H7 (cell line): ENCODE data around the gene FTSJ3. TPM values are rescaled to one million over a fixed set of nuclear protein-coding genes. Genes with fewer than 3 reads are reported as not detected.

Source experiments
- DNase-seq: peaks from one replicate; pipeline ENCODE4 v3.0.0; 2012
- H3K27me3 ChIP-seq: 2 replicates; pipeline ENCODE4 v1.6.0; 2011; ENCODE audit warnings: mild to moderate bottlenecking, low read length; ENCODE audit not compliant: control insufficient read depth, insufficient read depth
- H3K36me3 ChIP-seq: replicated peaks from 2 replicates; pipeline ENCODE4 v1.5.1; 2011; ENCODE audit warnings: low read length; ENCODE audit not compliant: control insufficient read depth, insufficient read depth
- H3K4me3 ChIP-seq: 2 replicates; pipeline ENCODE4 v1.5.1; 2011; ENCODE audit warnings: low read depth, mild to moderate bottlenecking, control low read depth, low read length, moderate library complexity; ENCODE audit not compliant: insufficient read depth
- total RNA-seq: library from RNA; depleted of rRNA; stranded (reverse); fragments of >200 nt; shearing (Covaris generic); gene quantifications from 2 replicates; pipeline ENCODE4 v1.2.3, GENCODE V29; 2014

The FTSJ3 gene
- total RNA-seq, 1 experiment from 2014 or later: 54.1 TPM

GRCh38 chr17:63836811-63837210 is 9.3 kb upstream of the FTSJ3 start:
- H3K4me3 ChIP-seq: no peak overlapping the region
- DNase-seq: no peak
- H3K27me3 ChIP-seq: no peaks in the 10 kb centered on the region
- H3K36me3 ChIP-seq: peaks cover 31% of the 10 kb centered on the region

GRCh38 chr17:63835167-63835720 is 7.8 kb upstream of the FTSJ3 start:
- peak; percentile 15 for DNase-seq
- H3K36me3 ChIP-seq: peaks cover 46% of the 10 kb centered on the region
- H3K4me3 ChIP-seq: no peak overlapping the region
- H3K27me3 ChIP-seq: no peaks in the 10 kb centered on the region

GRCh38 chr17:63834431-63835166 is 7.1 kb upstream of the FTSJ3 start:
- H3K36me3 ChIP-seq: peaks cover 52% of the 10 kb centered on the region
- H3K4me3 ChIP-seq: no peak overlapping the region
- DNase-seq: peak; percentile 86

GRCh38 chr17:63833741-63834373 is 6.4 kb upstream of the FTSJ3 start:
- H3K27me3 ChIP-seq: no peaks in the 10 kb centered on the region
- H3K36me3 ChIP-seq: peaks cover 58% of the 10 kb centered on the region
- H3K4me3 ChIP-seq: no peak overlapping the region
- DNase-seq: no peak

More at GRCh38 chr17:63834431-63835166, 7.1 kb upstream of the FTSJ3 start:
- H3K27me3 ChIP-seq: no peaks in the 10 kb centered on the region

GRCh38 chr17:63833026-63833740 is 5.7 kb upstream of the FTSJ3 start:
- Histone ChIP-seq H3K4me3 (no peak overlapping the region), H3K36me3 (peaks cover 59% of the 10 kb centered on the region)

GRCh38 chr17:63832455-63832854 is 5.0 kb upstream of the FTSJ3 start:
- Histone ChIP-seq H3K4me3 (no peak overlapping the region), H3K36me3 (peaks cover 59% of the 10 kb centered on the region), H3K27me3 (no peaks in the 10 kb centered on the region)
- DNase-seq: peak; percentile 28

More at GRCh38 chr17:63833026-63833740, 5.7 kb upstream of the FTSJ3 start:
- no peaks in the 10 kb centered on the region for H3K27me3 ChIP-seq
- peak; percentile 8 for DNase-seq

- Histone ChIP-seq H3K36me3 (peaks cover 59% of the 10 kb centered on the region), H3K4me3 (no peak overlapping the region), H3K27me3 (no peaks in the 10 kb centered on the region)
- DNase-seq: no peak
These were observed 4.6 kb upstream of the FTSJ3 start for GRCh38 chr17:63832014-63832413.

- no peak for DNase-seq
- Histone ChIP-seq H3K27me3 (no peaks in the 10 kb centered on the region), H3K4me3 (no peak overlapping the region), H3K36me3 (peaks cover 57% of the 10 kb centered on the region)
These were observed 4.0 kb upstream of the FTSJ3 start for GRCh38 chr17:63831505-63831904.

- peak; percentile 8 for DNase-seq
- no peak overlapping the region for H3K4me3 ChIP-seq
- H3K36me3 ChIP-seq: peaks cover 56% of the 10 kb centered on the region
- H3K27me3 ChIP-seq: no peaks in the 10 kb centered on the region
These were observed 3.5 kb upstream of the FTSJ3 start for GRCh38 chr17:63830904-63831491.

- DNase-seq: no peak
- no peak overlapping the region for H3K4me3 ChIP-seq
- peaks cover 59% of the 10 kb centered on the region for H3K36me3 ChIP-seq
- H3K27me3 ChIP-seq: no peaks in the 10 kb centered on the region
These were observed 2.8 kb upstream of the FTSJ3 start for GRCh38 chr17:63830278-63830677.

- Histone ChIP-seq H3K4me3 (no peak overlapping the region), H3K36me3 (peaks cover 64% of the 10 kb centered on the region), H3K27me3 (no peaks in the 10 kb centered on the region)
- DNase-seq: no peak
These were observed 1.5 kb upstream of the FTSJ3 start for GRCh38 chr17:63828936-63829335.

GRCh38 chr17:63827801-63828221 is 348 bp upstream of the FTSJ3 start:
- Histone ChIP-seq H3K36me3 (peaks cover 60% of the 10 kb centered on the region), H3K27me3 (no peaks in the 10 kb centered on the region), H3K4me3 (peak overlapping the region; percentile 96)
- DNase-seq: no peak

- Histone ChIP-seq H3K27me3 (no peaks in the 10 kb centered on the region), H3K36me3 (peaks cover 54% of the 10 kb centered on the region), H3K4me3 (peak overlapping the region; percentile 96)
- DNase-seq: peak; percentile 44
These were observed 928 bp downstream of the FTSJ3 start for GRCh38 chr17:63826468-63827001.

GRCh38 chr17:63824362-63824761 is 3.1 kb downstream of the FTSJ3 start:
- peaks cover 52% of the 10 kb centered on the region for H3K36me3 ChIP-seq
- H3K27me3 ChIP-seq: no peaks in the 10 kb centered on the region
- H3K4me3 ChIP-seq: no peak overlapping the region
- no peak for DNase-seq
